Parathyroid adenoma (tissue), 2 donors: ENCODE data around the gene ADCY10.

Experiments
- H2AFZ ChIP-seq: fragments of 300-600 bp; sonication (generic); one replicate; pipeline ENCODE4 v1.7.0; 2017; ENCODE audit warnings: antibody characterized with exemption, mild to moderate bottlenecking
- H3K27ac ChIP-seq: fragments of 300-600 bp; sonication (generic); one replicate; pipeline ENCODE4 v1.7.0; 2017
- H3K27me3 ChIP-seq: fragments of 300-600 bp; sonication (generic); one replicate; pipeline ENCODE4 v1.7.0; 2017; ENCODE audit warnings: low read length; ENCODE audit not compliant: control insufficient read depth, insufficient read depth
- H3K36me3 ChIP-seq: fragments of 300-600 bp; sonication (generic); one replicate; pipeline ENCODE4 v1.7.0; 2017; ENCODE audit warnings: low read length; ENCODE audit not compliant: control insufficient read depth, insufficient read depth
- H3K4me1 ChIP-seq: fragments of 300-600 bp; sonication (generic); one replicate; pipeline ENCODE4 v1.7.0; 2017; ENCODE audit warnings: control low read depth
- H3K4me2 ChIP-seq: fragments of 300-600 bp; sonication (generic); one replicate; pipeline ENCODE4 v1.7.0; 2017; ENCODE audit warnings: low read length
- H3K4me3 ChIP-seq: fragments of 300-600 bp; sonication (generic); one replicate; pipeline ENCODE4 v1.7.0; 2017; ENCODE audit warnings: low read depth, low read length
- H3K79me2 ChIP-seq: fragments of 300-600 bp; sonication (generic); one replicate; pipeline ENCODE4 v1.7.0; 2017; ENCODE audit warnings: control low read depth
- H3K9ac ChIP-seq: fragments of 300-600 bp; sonication (generic); one replicate; pipeline ENCODE4 v1.7.0; 2017; ENCODE audit warnings: mild to moderate bottlenecking
- H3K9me3 ChIP-seq: fragments of 300-600 bp; sonication (generic); one replicate; pipeline ENCODE4 v1.7.0; 2017; ENCODE audit warnings: low read length; ENCODE audit not compliant: control insufficient read depth
- TF ChIP-seq, protein P1 (sequence below): fragments of 300-600 bp; sonication (generic); IDR thresholded peaks from one replicate; pipeline ENCODE4 v1.7.0; 2017; ENCODE audit warnings: antibody characterized with exemption, mild to moderate bottlenecking
- donor health status: primary hyperparathyroidism.

Gene ADCY10, protein sequence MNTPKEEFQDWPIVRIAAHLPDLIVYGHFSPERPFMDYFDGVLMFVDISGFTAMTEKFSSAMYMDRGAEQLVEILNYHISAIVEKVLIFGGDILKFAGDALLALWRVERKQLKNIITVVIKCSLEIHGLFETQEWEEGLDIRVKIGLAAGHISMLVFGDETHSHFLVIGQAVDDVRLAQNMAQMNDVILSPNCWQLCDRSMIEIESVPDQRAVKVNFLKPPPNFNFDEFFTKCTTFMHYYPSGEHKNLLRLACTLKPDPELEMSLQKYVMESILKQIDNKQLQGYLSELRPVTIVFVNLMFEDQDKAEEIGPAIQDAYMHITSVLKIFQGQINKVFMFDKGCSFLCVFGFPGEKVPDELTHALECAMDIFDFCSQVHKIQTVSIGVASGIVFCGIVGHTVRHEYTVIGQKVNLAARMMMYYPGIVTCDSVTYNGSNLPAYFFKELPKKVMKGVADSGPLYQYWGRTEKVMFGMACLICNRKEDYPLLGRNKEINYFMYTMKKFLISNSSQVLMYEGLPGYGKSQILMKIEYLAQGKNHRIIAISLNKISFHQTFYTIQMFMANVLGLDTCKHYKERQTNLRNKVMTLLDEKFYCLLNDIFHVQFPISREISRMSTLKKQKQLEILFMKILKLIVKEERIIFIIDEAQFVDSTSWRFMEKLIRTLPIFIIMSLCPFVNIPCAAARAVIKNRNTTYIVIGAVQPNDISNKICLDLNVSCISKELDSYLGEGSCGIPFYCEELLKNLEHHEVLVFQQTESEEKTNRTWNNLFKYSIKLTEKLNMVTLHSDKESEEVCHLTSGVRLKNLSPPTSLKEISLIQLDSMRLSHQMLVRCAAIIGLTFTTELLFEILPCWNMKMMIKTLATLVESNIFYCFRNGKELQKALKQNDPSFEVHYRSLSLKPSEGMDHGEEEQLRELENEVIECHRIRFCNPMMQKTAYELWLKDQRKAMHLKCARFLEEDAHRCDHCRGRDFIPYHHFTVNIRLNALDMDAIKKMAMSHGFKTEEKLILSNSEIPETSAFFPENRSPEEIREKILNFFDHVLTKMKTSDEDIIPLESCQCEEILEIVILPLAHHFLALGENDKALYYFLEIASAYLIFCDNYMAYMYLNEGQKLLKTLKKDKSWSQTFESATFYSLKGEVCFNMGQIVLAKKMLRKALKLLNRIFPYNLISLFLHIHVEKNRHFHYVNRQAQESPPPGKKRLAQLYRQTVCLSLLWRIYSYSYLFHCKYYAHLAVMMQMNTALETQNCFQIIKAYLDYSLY (N-terminal part only)

DNA sequence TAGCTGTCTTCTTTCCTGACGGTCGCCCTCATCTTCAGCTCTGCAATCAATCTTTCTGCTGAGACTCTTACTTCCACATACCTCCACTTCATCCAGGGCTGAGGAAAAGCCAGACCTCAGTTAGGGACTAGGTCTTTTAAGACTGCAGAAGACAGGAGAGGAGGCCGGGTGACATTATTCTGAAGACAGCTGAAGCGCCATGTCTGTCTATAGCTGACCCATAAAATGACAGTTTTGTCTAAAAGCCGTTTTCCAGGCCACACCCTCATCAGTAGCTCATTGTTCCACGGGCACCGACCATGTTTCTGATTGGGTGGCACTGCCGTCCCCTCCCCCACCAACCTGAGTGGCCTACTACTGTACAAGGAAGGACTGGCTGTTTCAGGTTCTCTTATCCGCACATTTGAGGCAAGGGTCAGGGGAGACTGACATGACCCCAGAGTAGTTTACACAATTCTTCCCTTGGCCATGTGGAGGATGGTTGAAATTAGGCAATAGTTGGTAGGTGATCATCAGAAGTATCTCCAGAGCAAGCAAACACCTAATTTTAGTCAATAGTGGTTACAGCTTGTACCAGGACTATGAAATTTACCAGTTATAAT, at the start of gene ADCY10:
Gene ADCY10, minus strand, starts transcription at position 240 of the 602 bp plus-strand sequence. CDS start 8,994 bp downstream, outside the sequence.
- Histone ChIP-seq H3K9ac (no peak within 1 kb of the TSS), H3K27ac (no peak within 1 kb of the TSS), H3K4me3 (no peak within 1 kb of the TSS), H3K36me3 (no peaks in the 10 kb centered on the region), H3K4me2 (no peak within 1 kb of the TSS), H2AFZ (no peak within 1 kb of the TSS), H3K9me3 (no peaks in the 10 kb centered on the region), H3K27me3 (no peaks in the 10 kb centered on the region), H3K4me1 (no peaks in the 10 kb centered on the region), H3K79me2 (no peaks in the 10 kb centered on the region)
- TF ChIP-seq, protein P1, sequence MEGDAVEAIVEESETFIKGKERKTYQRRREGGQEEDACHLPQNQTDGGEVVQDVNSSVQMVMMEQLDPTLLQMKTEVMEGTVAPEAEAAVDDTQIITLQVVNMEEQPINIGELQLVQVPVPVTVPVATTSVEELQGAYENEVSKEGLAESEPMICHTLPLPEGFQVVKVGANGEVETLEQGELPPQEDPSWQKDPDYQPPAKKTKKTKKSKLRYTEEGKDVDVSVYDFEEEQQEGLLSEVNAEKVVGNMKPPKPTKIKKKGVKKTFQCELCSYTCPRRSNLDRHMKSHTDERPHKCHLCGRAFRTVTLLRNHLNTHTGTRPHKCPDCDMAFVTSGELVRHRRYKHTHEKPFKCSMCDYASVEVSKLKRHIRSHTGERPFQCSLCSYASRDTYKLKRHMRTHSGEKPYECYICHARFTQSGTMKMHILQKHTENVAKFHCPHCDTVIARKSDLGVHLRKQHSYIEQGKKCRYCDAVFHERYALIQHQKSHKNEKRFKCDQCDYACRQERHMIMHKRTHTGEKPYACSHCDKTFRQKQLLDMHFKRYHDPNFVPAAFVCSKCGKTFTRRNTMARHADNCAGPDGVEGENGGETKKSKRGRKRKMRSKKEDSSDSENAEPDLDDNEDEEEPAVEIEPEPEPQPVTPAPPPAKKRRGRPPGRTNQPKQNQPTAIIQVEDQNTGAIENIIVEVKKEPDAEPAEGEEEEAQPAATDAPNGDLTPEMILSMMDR: no peak

DNA sequence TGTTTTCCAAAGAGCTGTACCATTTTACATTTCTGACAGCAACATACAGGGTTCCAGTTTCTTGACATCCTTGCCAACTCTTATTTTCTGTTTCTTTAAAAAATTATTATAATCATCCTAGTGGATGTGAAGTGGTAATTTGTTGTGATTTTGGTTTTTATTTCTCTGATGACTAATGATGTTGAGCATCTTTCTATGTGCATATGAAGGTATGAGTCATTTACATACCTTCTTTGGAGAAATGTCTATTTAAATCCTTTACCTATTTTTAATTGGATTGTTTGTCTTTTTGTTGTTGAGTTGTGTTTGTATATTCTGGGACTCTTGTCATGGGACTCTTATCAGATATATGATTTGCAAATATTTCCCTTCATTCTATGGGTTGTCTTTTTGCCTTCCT, 43.8 kb upstream of the ADCY10 start:
- Histone ChIP-seq H3K27me3 (no peaks in the 10 kb centered on the region), H3K27ac (no peak overlapping the region), H3K79me2 (peaks cover 3% of the 10 kb centered on the region), H3K4me2 (no peak overlapping the region), H3K36me3 (no peaks in the 10 kb centered on the region), H3K9me3 (no peaks in the 10 kb centered on the region), H3K9ac (no peak overlapping the region), H2AFZ (no peak overlapping the region), H3K4me1 (no peaks in the 10 kb centered on the region), H3K4me3 (no peak overlapping the region)
- TF ChIP-seq, protein P1: no peak

DNA sequence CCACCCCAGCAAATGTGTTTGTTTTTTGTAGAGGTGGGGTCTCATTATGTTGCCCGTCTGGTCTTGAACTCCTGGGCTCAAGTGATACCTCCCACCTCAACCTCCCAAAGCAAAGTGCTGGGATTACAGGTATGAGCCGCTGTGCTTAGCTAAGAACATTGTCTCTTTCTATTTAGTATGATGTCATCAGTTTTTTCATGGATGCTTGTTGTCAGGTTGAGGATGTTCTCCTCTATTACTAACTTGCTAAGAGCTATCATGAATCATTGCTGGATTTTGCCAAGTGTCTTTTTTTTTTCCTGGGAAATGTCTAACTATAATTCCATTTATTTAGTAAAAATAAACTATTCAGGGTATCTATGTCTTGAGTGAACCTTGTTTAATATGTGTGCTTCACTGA, 42.0 kb upstream of the ADCY10 start:
- Histone ChIP-seq H3K9me3 (no peaks in the 10 kb centered on the region), H2AFZ (no peak overlapping the region), H3K36me3 (no peaks in the 10 kb centered on the region), H3K4me2 (no peak overlapping the region), H3K4me1 (no peaks in the 10 kb centered on the region), H3K27me3 (no peaks in the 10 kb centered on the region), H3K4me3 (no peak overlapping the region), H3K79me2 (peaks cover 3% of the 10 kb centered on the region), H3K27ac (no peak overlapping the region), H3K9ac (no peak overlapping the region)
- TF ChIP-seq, protein P1: no peak

DNA sequence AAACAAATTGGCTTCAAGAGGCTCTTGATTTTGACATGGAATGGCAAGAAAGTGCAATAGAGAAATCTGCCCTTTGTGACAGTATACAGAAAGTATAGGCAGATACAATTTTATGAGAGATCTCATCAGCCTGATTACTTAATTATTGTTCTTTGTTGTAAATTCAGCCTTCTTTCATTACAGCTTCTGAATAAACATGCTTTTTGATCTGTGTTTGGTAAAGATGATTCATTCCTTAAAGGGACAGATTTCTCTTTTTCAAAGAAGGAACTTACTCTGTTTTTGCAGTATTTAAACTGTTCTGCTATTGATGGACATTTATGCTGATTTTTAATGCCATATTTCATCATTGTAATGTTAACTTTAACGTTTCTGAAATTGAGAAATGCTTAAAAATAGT, 36.6 kb upstream of the ADCY10 start:
- Histone ChIP-seq H3K27me3 (no peaks in the 10 kb centered on the region), H3K36me3 (no peaks in the 10 kb centered on the region), H3K79me2 (peaks cover 2% of the 10 kb centered on the region), H3K4me1 (no peaks in the 10 kb centered on the region), H3K27ac (no peak overlapping the region), H3K9ac (no peak overlapping the region), H2AFZ (no peak overlapping the region), H3K9me3 (no peaks in the 10 kb centered on the region), H3K4me2 (no peak overlapping the region), H3K4me3 (no peak overlapping the region)
- TF ChIP-seq, protein P1: no peak
